NOMO-1 treated with DMSO at 0.1 percent for 48 hours (cell line): ENCODE results near the gene RSPH1.

ENCODE experiments used
- DNase-seq: peaks from one replicate; lab custom pipeline; 2025; ENCODE audit not compliant: unreplicated experiment; lab: John Stamatoyannopoulos, UW

RSPH1 gene

GRCh38 chr21:42451941-42452340, 44.1 kb downstream of the RSPH1 start:
- no peak for DNase-seq

DNA sequence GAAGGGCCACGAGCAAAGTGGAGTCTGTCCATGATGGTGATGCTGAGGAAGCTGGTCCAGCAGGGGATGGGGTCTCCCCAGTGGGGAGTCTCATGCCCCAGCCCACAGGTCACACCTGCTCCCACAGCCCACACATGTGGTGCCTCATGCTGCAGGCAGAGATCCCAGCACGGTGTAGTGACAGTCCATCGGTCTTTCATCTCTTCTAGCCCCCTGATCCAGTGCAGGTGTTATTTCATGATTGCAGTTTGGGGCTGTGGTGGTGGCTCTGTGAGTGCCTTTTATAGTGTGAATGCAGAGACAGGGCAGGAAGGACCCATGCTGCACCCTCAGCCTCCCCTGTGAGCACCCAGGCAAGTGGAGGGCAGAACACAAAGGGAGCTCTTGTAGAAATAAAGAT, 47.3 kb downstream of the RSPH1 start:
- no peak for DNase-seq

DNA sequence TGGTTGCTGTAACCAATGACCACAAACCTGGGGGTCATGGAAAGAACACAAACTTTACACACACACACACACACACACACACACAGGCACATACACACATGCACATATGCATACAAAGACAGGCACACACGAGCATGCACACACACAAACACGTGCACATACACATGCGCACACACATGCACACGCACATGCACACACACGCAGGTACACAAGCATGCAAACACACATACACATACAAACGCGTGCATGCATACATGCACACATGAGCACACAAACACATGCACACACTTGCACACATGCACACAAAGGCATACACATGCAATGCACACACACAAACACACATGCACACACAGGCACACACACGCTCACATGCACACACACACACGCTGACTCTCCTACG, 48.3 kb downstream of the RSPH1 start:
- DNase-seq = no peak

GRCh38 chr21:42447182-42447581, 48.8 kb downstream of the RSPH1 start:
- DNase-seq = no peak

- no peak for DNase-seq
Observed at GRCh38 chr21:42446531-42446930, 49.5 kb downstream of the RSPH1 start.

- no peak for DNase-seq
Observed at GRCh38 chr21:42445311-42445710, 50.7 kb downstream of the RSPH1 start.

DNA sequence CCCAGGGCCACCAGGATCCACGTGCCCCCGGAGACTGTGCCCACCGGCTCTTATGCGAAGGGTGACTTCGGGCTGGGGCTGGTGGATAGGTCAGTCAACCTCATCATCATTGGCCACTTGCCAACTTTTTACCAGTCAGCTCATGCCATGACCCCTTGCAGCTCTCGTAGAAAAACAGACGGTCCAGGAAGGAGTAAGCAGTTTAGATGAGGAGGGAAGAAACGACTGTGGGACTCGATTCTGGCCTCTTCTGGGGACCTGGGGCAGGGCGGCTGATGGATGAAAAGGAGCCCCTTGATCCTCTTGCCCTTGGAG, 51.3 kb downstream of the RSPH1 start:
- DNase-seq = no peak

- DNase-seq = no peak
Observed at GRCh38 chr21:42443876-42444744, 51.9 kb downstream of the RSPH1 start.

- DNase-seq = no peak
Observed at GRCh38 chr21:42443181-42443785, 52.7 kb downstream of the RSPH1 start.

DNA sequence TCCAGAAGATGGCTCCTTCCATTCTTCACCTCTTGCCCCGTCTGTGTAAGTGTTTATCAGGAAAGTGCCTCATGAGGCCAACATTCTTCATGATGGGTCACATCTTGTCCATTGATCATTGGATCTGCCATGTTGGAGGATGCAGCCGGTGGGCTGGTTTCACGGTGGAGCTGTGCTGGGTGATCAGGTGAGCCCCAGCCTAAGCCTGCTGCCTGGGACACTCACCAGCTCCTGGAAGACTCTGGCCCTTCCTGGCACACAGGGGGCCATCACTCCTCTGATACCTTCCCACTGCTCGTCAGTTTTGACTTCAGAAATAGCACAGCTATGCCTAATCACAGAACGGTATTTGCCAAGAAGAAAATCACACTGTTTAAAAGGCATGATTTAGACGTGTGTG, 54.1 kb downstream of the RSPH1 start:
- no peak for DNase-seq

- DNase-seq = no peak
Observed at GRCh38 chr21:42440187-42440792, 55.7 kb downstream of the RSPH1 start.

GRCh38 chr21:42439284-42440186, 56.5 kb downstream of the RSPH1 start:
- DNase-seq = no peak

DNA sequence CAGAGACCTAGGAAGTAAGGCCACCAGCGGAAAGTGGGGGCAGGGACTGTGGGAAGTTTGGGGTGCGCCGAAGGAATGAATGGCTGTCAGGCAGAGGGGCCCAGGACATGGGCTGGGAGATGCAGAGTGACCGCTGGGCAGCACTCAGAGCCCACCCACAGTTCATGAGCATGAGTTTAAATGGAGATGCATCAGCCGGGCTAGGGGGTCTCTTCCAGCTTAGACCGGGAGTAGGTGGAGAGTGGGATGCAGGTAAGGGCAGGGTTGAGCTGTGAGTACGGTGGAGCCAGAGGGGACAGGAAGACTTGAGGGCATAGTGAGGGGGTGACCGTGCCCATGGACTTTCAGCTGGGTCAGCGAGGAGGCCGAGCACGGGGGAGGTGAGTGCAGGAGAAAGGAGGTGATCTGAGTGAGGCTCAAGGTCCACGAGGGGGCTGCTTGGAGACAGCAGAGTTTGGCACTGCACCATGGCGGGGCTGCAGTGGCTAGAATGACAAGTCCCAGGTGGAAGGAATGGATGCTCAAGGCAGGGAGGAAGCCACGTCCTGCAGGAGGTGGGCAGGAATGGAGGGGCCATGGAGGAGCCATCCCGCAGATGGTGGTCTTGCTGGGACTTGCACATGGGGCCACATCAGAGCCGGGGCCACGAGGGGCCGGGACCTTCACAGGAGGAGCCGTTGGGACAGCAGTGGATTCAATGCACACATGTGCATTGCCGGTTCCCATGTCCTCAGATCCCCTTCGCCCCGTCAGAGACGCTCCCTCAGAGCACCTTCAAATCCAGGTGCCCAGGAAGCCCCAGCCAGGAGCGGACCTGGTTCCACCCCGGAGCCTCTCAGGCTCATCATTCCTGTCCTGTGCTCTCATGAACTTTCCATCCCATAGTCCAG, 57.5 kb downstream of the RSPH1 start:
- DNase-seq = no peak

DNA sequence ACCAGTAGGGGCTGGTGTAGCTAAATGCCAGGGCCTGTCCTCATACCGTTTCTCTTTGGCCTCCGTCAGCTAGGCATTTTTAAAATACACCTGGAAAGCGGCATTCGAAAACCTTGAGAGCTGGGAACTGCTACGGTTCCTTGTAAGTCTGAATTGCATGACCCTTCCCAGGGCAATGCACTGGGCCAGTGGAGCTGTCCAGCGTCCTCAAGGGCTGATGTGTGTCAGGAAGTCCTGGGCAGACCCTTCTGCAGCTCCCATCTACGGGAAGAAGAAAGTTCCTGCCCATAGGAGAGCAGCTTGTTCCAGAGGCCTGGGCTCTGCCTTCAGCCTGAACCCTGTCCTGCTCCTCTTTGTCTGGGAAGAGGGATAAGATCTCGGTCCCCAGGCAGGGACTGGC, 58.2 kb downstream of the RSPH1 start:
- DNase-seq = no peak

DNA sequence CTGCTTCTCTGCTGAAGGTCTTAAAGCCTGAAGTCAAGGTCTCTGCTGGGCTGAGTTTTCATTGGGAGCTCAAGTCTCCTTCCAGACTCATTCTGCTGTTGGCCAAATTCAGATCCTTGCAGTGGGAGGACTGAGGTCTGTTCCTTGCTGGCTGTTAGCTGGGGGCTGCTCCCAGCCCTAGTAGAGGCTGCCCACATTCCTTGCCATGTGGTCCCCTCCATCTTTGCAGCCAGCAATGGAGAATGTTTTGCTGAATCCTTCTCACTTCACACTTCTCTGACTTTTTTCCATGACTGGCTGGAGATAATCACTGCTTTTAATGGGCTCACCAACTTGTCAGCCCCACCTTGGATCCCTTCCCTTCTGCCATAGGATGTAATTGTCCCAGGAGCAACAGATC, 59.1 kb downstream of the RSPH1 start:
- DNase-seq = no peak

- no peak for DNase-seq
Observed at GRCh38 chr21:42435833-42436232, 60.2 kb downstream of the RSPH1 start.

- DNase-seq = no peak
Observed at GRCh38 chr21:42435401-42435800, 60.6 kb downstream of the RSPH1 start.

DNA sequence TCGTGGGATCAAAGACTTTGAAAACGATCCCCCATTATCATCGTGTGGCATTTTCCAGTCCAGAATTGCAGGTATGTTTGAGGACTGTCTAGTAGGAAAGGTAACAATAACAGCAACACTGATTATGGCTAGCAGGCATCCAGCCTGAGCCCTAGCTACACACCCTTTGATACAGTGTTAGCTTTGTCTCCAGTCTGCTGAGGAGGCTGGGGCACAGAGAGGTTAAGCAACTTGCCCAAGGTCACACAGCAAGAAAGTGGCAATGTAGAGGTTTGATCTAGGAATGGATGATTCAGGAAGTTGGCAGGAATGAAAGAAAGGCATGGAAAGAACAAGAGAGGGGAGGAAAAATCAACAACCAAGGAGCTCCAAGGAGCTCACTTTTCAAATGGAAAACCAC, 61.1 kb downstream of the RSPH1 start:
- no peak for DNase-seq

- no peak for DNase-seq
Observed at GRCh38 chr21:42433946-42434551, 62.0 kb downstream of the RSPH1 start.

GRCh38 chr21:42432695-42433094, 63.3 kb downstream of the RSPH1 start:
- no peak for DNase-seq
